ENCODE measurements around the gene RPL35A. TPM values are rescaled to one million over a fixed set of nuclear protein-coding genes. Genes with fewer than 3 reads are reported as not detected.

RPL35A gene
- total and polyA plus RNA-seq, 2 of the 8 experiments (the other 6 are each of a cell fraction or from before 2014, with no cell fraction given), result 695 to 1,393 TPM

DNA sequence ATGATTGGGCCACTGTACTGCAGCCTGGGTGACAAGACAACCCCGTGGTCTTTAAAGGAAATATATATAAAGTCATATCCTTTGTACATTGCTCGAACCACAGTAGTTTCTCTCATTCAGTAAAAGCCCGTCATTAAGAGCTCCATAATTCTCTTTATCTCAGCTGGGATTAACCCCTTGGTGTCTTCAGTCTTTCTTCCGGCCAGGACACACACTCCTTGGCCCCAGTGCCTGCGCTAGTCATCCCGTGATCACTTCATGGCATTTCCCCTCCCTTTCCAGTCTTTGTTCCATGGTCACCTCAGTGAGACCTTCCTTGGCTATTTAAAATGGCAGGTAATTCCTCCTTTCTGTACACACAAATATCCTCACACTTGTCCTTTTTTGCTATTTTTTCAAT, 3.3 kb downstream of the RPL35A start:
- no peak overlapping the region; a peak in 1 of 7 replicates for H3K9ac ChIP-seq (replicated peaks in 1 of 4; ENCODE audit: extremely low read depth in 1 of 4, low read depth in 3 of 4, low read length in 3 of 4)
- no peak overlapping the region for H3K18ac ChIP-seq (ENCODE audit: extremely low read depth, low read length)
- H3K4me1 ChIP-seq (replicated peaks in 1 of 4; ENCODE audit: control insufficient read depth in 3 of 4, insufficient read depth in 4 of 4, low read length in 3 of 4), result peaks cover 0 to 8% (median 4%) of the 10 kb centered on the region in 4 experiments; a peak in 5 of 7 replicates
- H3K56ac ChIP-seq (replicated peaks; ENCODE audit: insufficient read length, low read depth, low read length), result no peak overlapping the region
- 90% methylated on average over 6 of the region's 6 CpGs; no CpG with 5 or more reads in 1 of the 2 experiments for WGBS, 2 experiments (ENCODE audit: extremely low coverage in 1 of 2, insufficient coverage in 1 of 2, insufficient read length in 1 of 2, insufficient replicate concordance in 2 of 2, low coverage in 1 of 2, low lambda C conversion rate in 2 of 2, missing lambda C conversion rate in 1 of 2)
- peaks cover 7 to 38% of the 10 kb centered on the region in 2 experiments for H3K79me2 ChIP-seq (ENCODE audit: control insufficient read depth in 1 of 2, insufficient read depth in 2 of 2, low read length in 2 of 2)
- FAIRE-seq (no peak), DNase-seq (ENCODE audit: low read depth in 1 of 2, low spot score in 2 of 2) (no peak)
- H2BK5ac ChIP-seq (ENCODE audit: low read depth, low read length), result no peak overlapping the region
- H4K8ac ChIP-seq (ENCODE audit: extremely low read depth, insufficient read depth, low read length), result no peak overlapping the region
- H3K4ac ChIP-seq (replicated peaks; ENCODE audit: insufficient read length, low read depth, low read length), result no peak overlapping the region
- H3K23ac ChIP-seq (ENCODE audit: insufficient read length), result no peak overlapping the region
- POLR2A ChIA-PET (ENCODE audit: partially characterized antibody), result interaction anchor here (0.6 to 5.3 kb wide), 8 partner anchors 8 to 243 kb away, joined by 3 to 69 read pairs (median 6); partner anchors contain the start of gene LMLN
- peak overlapping the region in 1 of 2 experiments; percentile 2; a peak in 1 of 4 replicates for H3K4me2 ChIP-seq (ENCODE audit: insufficient read depth in 1 of 2, low read depth in 2 of 2, low read length in 2 of 2)
- no peak overlapping the region for H3K27ac ChIP-seq (ENCODE audit: low read depth, low read length)
- CTCF ChIA-PET (ENCODE audit: partially characterized antibody), result interaction anchor here (1.7 kb wide), 1 partner anchor 10 kb away, joined by 4 read pairs; no protein-coding TSS in a partner anchor
- H3K14ac ChIP-seq (ENCODE audit: insufficient read length), result no peak overlapping the region
- no peaks in the 10 kb centered on the region for H3K27me3 ChIP-seq (replicated peaks in 1 of 4; ENCODE audit: control insufficient read depth in 3 of 4, extremely low read depth in 1 of 4, insufficient read depth in 3 of 4, low read length in 3 of 4)
- no peak overlapping the region for H4K91ac ChIP-seq (replicated peaks; ENCODE audit: insufficient read length, low read length)
- no peaks in the 10 kb centered on the region; the same call in none of the 2 replicates for H3K23me2 ChIP-seq (ENCODE audit: low read depth, low read length)
- H3K36me3 ChIP-seq (ENCODE audit: control insufficient read depth in 2 of 4, insufficient read depth in 4 of 4, low read length in 3 of 4), result peaks cover 29 to 58% (median 48%) of the 10 kb centered on the region in 4 experiments
- H4K20me1 ChIP-seq (replicated peaks in 1 of 2; ENCODE audit: control insufficient read depth in 1 of 2, insufficient read depth in 2 of 2, low read length in 2 of 2), result peaks cover 6 to 14% of the 10 kb centered on the region in 2 experiments
- peak; percentile 18 to 67; a peak in 1 of 3 replicates for TF ChIP-seq POLR2A (IDR thresholded peaks at IDR 0.05; ENCODE audit: control extremely low read depth in 1 of 2, low read depth in 2 of 2, low read length in 2 of 2)
- TF ChIP-seq POU5F1 (IDR thresholded peaks at IDR 0.05; ENCODE audit: low read depth, low read length), result no peak
- TF ChIP-seq POLR2AphosphoS5 (IDR thresholded peaks at IDR 0.05; ENCODE audit: low read depth, low read length), result peak; percentile 39; the same call in 1 of the 2 replicates
- no peak for TF ChIP-seq BACH1 (IDR thresholded peaks at IDR 0.05; ENCODE audit: low read length)
- TF ChIP-seq CEBPB (IDR thresholded peaks at IDR 0.05; ENCODE audit: low read depth, low read length), result no peak
- H3K79me1 ChIP-seq (ENCODE audit: low read depth, low read length), result no peaks in the 10 kb centered on the region
- H2BK20ac ChIP-seq (ENCODE audit: low read length), result no peak overlapping the region
- H2BK12ac ChIP-seq (ENCODE audit: low read depth, low read length), result no peak overlapping the region
- no peak overlapping the region for H3K4me3 ChIP-seq (ENCODE audit: extremely low read depth in 1 of 4, insufficient read depth in 2 of 4, low read depth in 3 of 4, low read length in 4 of 4)
- H2AFZ ChIP-seq (ENCODE audit: low read length), result no peak overlapping the region
- H2BK120ac ChIP-seq (replicated peaks; ENCODE audit: low read depth, low read length), result no peak overlapping the region
- no peak overlapping the region for H2BK15ac ChIP-seq (ENCODE audit: low read length)
- H2AK5ac ChIP-seq (ENCODE audit: low read depth, low read length), result no peak overlapping the region
- no peaks in the 10 kb centered on the region for H3K9me3 ChIP-seq (ENCODE audit: insufficient read depth in 2 of 2, low read depth in 1 of 2, low read length in 1 of 2)
- no peak overlapping the region for H4K5ac ChIP-seq (ENCODE audit: insufficient read length, low read depth, low read length)
